Measurements from ENCODE around the gene FKBP4. TPM values are rescaled to one million over a fixed set of nuclear protein-coding genes. Genes with fewer than 3 reads are reported as not detected.

FKBP4 gene
- total and polyA plus RNA-seq, 9 of the 15 experiments (the other 6 are each of a cell fraction or from before 2014, with no cell fraction given): 16.3 to 154 (median 90.1) TPM

DNA sequence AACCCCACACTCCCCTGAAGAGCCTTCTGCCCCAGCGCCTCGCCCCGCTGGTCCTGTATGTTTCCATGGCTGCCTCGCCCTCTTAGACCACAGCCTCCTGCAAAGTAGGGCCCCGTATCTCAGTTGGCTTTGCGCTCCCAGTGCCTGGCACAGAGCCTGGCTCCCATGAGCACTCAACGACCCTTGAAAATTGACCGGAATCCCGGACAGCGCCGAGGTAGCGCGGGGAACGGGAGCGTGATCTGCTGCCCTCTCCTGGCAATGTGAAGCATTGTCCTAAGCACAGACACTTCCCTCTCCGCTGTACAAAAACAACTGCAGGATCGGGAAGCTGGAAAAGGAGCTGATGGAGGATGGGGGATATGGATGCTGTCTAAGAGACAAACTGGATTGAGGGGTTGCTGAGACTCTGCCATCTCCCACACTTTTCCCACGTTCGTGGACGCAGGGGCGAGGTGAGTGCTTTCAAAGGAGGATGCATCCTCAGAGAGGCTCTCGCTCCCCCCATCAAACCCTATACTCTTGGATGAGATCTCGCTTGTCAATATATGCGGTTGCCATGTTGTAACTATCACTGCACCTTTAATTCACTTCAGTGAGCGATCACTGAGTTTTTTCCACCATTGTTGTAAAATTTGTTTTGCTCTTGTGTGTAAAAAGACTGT lies 10.7 kb upstream of the FKBP4 start:
- Histone ChIP-seq H2AFZ (ENCODE audit: low read depth, low read length) (peak overlapping the region; percentile 70; the same call in 1 of the 2 replicates), H3K79me2 (ENCODE audit: control insufficient read depth, insufficient read depth, low read length) (no peaks in the 10 kb centered on the region), H3K9me1 (ENCODE audit: control insufficient read depth, insufficient read depth, low read length) (no peaks in the 10 kb centered on the region), H3K4me1 (replicated peaks in 1 of 2; ENCODE audit: control insufficient read depth in 2 of 2, insufficient read depth in 2 of 2, low read length in 2 of 2) (peaks cover 2 to 4% of the 10 kb centered on the region in 2 experiments; a peak in 2 of 5 replicates), H4K20me1 (replicated peaks; ENCODE audit: control insufficient read depth, insufficient read depth, low read length) (peaks cover 4% of the 10 kb centered on the region), H3K27me3 (ENCODE audit: control insufficient read depth in 2 of 2, insufficient read depth in 2 of 2, low read length in 2 of 2) (peaks cover 16 to 20% of the 10 kb centered on the region in 2 experiments; a peak in 3 of 5 replicates), H3K4me2 (ENCODE audit: insufficient read depth, low read length) (peak overlapping the region; percentile 74), H3K36me3 (ENCODE audit: control insufficient read depth, insufficient read depth, low read length) (no peaks in the 10 kb centered on the region), H3K9me3 (replicated peaks; ENCODE audit: control insufficient read depth, insufficient read depth, low read depth, low read length) (no peaks in the 10 kb centered on the region), H3K9ac (ENCODE audit: insufficient read depth in 1 of 2, low read depth in 2 of 2, low read length in 2 of 2) (no peak overlapping the region; a peak in 1 of 4 replicates), H3K4me3 (no peak overlapping the region), H3K27ac (ENCODE audit: extremely low read depth, low read depth, low read length) (no peak overlapping the region)
- in situ Hi-C loops (cut with MboI) (no loop called here), intact Hi-C loops (cut with micrococcal nuclease) (no loop called here)
- peak; percentile 98 for ATAC-seq
- ChIA-PET CTCF (ENCODE audit: low intra/inter-chr PET ratio) (no interaction called here), POLR2A (interaction anchor here (0.9 kb wide), 1 partner anchor 277 kb away, joined by 3 read pairs; no protein-coding TSS in a partner anchor)
- 1% methylated on average over 25 of the region's 25 CpGs for WGBS (ENCODE audit: insufficient coverage, low coverage, missing lambda C conversion rate)
- peak; percentile 55 to 64 (median 56) for DNase-seq (ENCODE audit: extremely low read depth in 1 of 4, low spot score in 3 of 4)
- BruUV-seq (replicated peaks): no TSS peak
- FAIRE-seq: peak; percentile 88
- no peak for TF ChIP-seq BCOR (IDR thresholded peaks at IDR 0.05)
- no peak for TF ChIP-seq ZNF668 (CRISPR knock-in tag; IDR thresholded peaks at IDR 0.05)
- no peak for TF ChIP-seq PYGO2 (tag; IDR thresholded peaks at IDR 0.05)
- TF ChIP-seq EP400 (IDR thresholded peaks at IDR 0.05): no peak
- no peak for TF ChIP-seq PCBP1 (IDR thresholded peaks at IDR 0.05; ENCODE audit: low read depth, low read length, poor library complexity, severe bottlenecking)
- peak; percentile 47 to 62 for TF ChIP-seq RAD21 (CRISPR knock-in tag; conservative IDR thresholded peaks at IDR 0.05 in 1 of 2, IDR thresholded peaks at IDR 0.05 in 1 of 2)
- TF ChIP-seq, protein P1, sequence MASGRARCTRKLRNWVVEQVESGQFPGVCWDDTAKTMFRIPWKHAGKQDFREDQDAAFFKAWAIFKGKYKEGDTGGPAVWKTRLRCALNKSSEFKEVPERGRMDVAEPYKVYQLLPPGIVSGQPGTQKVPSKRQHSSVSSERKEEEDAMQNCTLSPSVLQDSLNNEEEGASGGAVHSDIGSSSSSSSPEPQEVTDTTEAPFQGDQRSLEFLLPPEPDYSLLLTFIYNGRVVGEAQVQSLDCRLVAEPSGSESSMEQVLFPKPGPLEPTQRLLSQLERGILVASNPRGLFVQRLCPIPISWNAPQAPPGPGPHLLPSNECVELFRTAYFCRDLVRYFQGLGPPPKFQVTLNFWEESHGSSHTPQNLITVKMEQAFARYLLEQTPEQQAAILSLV (tag; IDR thresholded peaks at IDR 0.05): no peak
- TF ChIP-seq SPI1 (IDR thresholded peaks at IDR 0.05; ENCODE audit: borderline replicate concordance, low read depth, low read length): peak; percentile 19; the same call in 1 of the 2 replicates
- TF ChIP-seq SMC3 (conservative IDR thresholded peaks at IDR 0.05; ENCODE audit: insufficient read depth, low read depth, low read length): peak; percentile 52; the same call in 1 of the 2 replicates
- TF ChIP-seq SREBF1 (IDR thresholded peaks at IDR 0.05; ENCODE audit: borderline replicate concordance, low read depth, low read length): no peak
- TF ChIP-seq, protein P2, sequence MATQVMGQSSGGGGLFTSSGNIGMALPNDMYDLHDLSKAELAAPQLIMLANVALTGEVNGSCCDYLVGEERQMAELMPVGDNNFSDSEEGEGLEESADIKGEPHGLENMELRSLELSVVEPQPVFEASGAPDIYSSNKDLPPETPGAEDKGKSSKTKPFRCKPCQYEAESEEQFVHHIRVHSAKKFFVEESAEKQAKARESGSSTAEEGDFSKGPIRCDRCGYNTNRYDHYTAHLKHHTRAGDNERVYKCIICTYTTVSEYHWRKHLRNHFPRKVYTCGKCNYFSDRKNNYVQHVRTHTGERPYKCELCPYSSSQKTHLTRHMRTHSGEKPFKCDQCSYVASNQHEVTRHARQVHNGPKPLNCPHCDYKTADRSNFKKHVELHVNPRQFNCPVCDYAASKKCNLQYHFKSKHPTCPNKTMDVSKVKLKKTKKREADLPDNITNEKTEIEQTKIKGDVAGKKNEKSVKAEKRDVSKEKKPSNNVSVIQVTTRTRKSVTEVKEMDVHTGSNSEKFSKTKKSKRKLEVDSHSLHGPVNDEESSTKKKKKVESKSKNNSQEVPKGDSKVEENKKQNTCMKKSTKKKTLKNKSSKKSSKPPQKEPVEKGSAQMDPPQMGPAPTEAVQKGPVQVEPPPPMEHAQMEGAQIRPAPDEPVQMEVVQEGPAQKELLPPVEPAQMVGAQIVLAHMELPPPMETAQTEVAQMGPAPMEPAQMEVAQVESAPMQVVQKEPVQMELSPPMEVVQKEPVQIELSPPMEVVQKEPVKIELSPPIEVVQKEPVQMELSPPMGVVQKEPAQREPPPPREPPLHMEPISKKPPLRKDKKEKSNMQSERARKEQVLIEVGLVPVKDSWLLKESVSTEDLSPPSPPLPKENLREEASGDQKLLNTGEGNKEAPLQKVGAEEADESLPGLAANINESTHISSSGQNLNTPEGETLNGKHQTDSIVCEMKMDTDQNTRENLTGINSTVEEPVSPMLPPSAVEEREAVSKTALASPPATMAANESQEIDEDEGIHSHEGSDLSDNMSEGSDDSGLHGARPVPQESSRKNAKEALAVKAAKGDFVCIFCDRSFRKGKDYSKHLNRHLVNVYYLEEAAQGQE (IDR thresholded peaks at IDR 0.05; ENCODE audit: borderline replicate concordance): peak; percentile 60
- TF ChIP-seq, protein P2 (CRISPR knock-in tag; IDR thresholded peaks at IDR 0.05; ENCODE audit: low read depth): no peak
